Gastrocnemius medialis (tissue), 4 donors: ENCODE data around the gene COL20A1.

Experiments
- CTCF ChIP-seq, 5 experiments: fragments of 450-650 bp in 3 of 5; fragments of 200-600 bp in 2 of 5; sonication (generic) in 2 of 5; IDR thresholded peaks in 4 of 5; conservative IDR thresholded peaks in 1 of 5; 1 replicate in 4 of 5; 2 replicates in 1 of 5; pipeline ENCODE4 v1.5.1; 2016 to 2019; ENCODE audit warnings: antibody characterized with exemption in 5 of 5, mild to moderate bottlenecking in 3 of 5, moderate library complexity in 3 of 5
- POLR2A ChIP-seq, 2 donors: fragments of 450-650 bp; IDR thresholded peaks; one replicate each; pipeline ENCODE4 v1.6.1; 2017; ENCODE audit warnings: antibody characterized with exemption in 2 of 2, mild to moderate bottlenecking in 2 of 2, moderate library complexity in 2 of 2

- no peak for TF ChIP-seq CTCF (IDR thresholded peaks at IDR 0.05 in 4 of 5, conservative IDR thresholded peaks at IDR 0.05 in 1 of 5)
- no peak for TF ChIP-seq POLR2A (IDR thresholded peaks at IDR 0.05)
Measured at GRCh38 chr20:63259734-63260460, 33.1 kb upstream of the COL20A1 start.
